H9 (cell line): ENCODE data around the gene ZBTB7A. TPM values are rescaled to one million over a fixed set of nuclear protein-coding genes. Genes with fewer than 3 reads are reported as not detected.

Experiments used
- DNase-seq: peaks from one replicate; pipeline ENCODE4 v3.0.0-alpha.2; 2017
- H2AFZ ChIP-seq: one replicate; pipeline ENCODE4 v1.6.1; 2013; ENCODE audit warnings: mild to moderate bottlenecking, low read length, control low read depth, moderate library complexity
- H2AK5ac ChIP-seq: 2 replicates; pipeline ENCODE4 v1.6.1; 2013; ENCODE audit warnings: low read length, control low read depth, mixed read lengths; ENCODE audit not compliant: insufficient read length
- H2BK120ac ChIP-seq: one replicate; pipeline ENCODE4 v1.6.1; 2013; ENCODE audit warnings: low read depth, mild to moderate bottlenecking, low read length, control low read depth, inconsistent platforms; ENCODE audit not compliant: poor library complexity, severe bottlenecking
- H2BK12ac ChIP-seq: 2 replicates; pipeline ENCODE4 v1.6.1; 2013; ENCODE audit warnings: low read length, control low read depth, mixed read lengths, low read depth; ENCODE audit not compliant: insufficient read length
- H2BK15ac ChIP-seq: 2 replicates; pipeline ENCODE4 v1.6.1; 2013; ENCODE audit warnings: low read depth, low read length, control low read depth
- H2BK20ac ChIP-seq: one replicate; pipeline ENCODE4 v1.6.1; 2013; ENCODE audit warnings: low read depth, mild to moderate bottlenecking, low read length, control low read depth, inconsistent platforms; ENCODE audit not compliant: poor library complexity, severe bottlenecking
- H2BK5ac ChIP-seq: 2 replicates; pipeline ENCODE4 v1.6.1; 2013; ENCODE audit warnings: low read length, control low read depth, mixed read lengths; ENCODE audit not compliant: insufficient read length
- H3K14ac ChIP-seq: 2 replicates; pipeline ENCODE4 v1.6.1; 2013; ENCODE audit warnings: low read length, control low read depth; ENCODE audit not compliant: insufficient read depth
- H3K18ac ChIP-seq: 2 replicates; pipeline ENCODE4 v1.6.1; 2013; ENCODE audit warnings: low read depth, mild to moderate bottlenecking, mixed read lengths, low read length, control low read depth; ENCODE audit not compliant: insufficient read length
- H3K23ac ChIP-seq: 2 replicates; pipeline ENCODE4 v1.6.1; 2013; ENCODE audit warnings: low read length, control low read depth, mixed read lengths, low read depth; ENCODE audit not compliant: insufficient read length
- H3K23me2 ChIP-seq: 2 replicates; pipeline ENCODE4 v1.6.1; 2013; ENCODE audit warnings: low read depth, mild to moderate bottlenecking, mixed read lengths, low read length, control low read depth; ENCODE audit not compliant: insufficient read length, poor library complexity, severe bottlenecking
- H3K27ac ChIP-seq: 2 replicates; pipeline ENCODE4 v1.5.1; 2013; ENCODE audit warnings: low read length, control low read depth, mixed read lengths, low read depth; ENCODE audit not compliant: insufficient read length
- H3K27me3 ChIP-seq: 2 replicates; pipeline ENCODE4 v1.6.1; 2013; ENCODE audit warnings: low read length, control low read depth, inconsistent platforms; ENCODE audit not compliant: insufficient read depth
- H3K4ac ChIP-seq: 2 replicates; pipeline ENCODE4 v1.6.1; 2013; ENCODE audit warnings: low read depth, mild to moderate bottlenecking, control low read depth, inconsistent platforms, low read length, moderate library complexity
- H3K4me1 ChIP-seq: 2 replicates; pipeline ENCODE4 v1.6.1; 2013; ENCODE audit warnings: low read length, control low read depth, inconsistent platforms; ENCODE audit not compliant: insufficient read depth
- H3K4me2 ChIP-seq: 2 replicates; pipeline ENCODE4 v1.6.1; 2013; ENCODE audit warnings: low read length, control low read depth, mixed read lengths; ENCODE audit not compliant: insufficient read length, insufficient read depth
- H3K56ac ChIP-seq: 2 replicates; pipeline ENCODE4 v1.6.1; 2013; ENCODE audit warnings: low read depth, mild to moderate bottlenecking, mixed read lengths, low read length, control low read depth; ENCODE audit not compliant: insufficient read length
- H3K79me1 ChIP-seq: 2 replicates; pipeline ENCODE4 v1.6.1; 2013; ENCODE audit warnings: low read depth, mild to moderate bottlenecking, moderate library complexity, low read length, control low read depth, inconsistent platforms; ENCODE audit not compliant: insufficient read depth, poor library complexity, severe bottlenecking
- H3K79me2 ChIP-seq: 2 replicates; pipeline ENCODE4 v1.6.1; 2013; ENCODE audit warnings: low read length, control low read depth, inconsistent platforms; ENCODE audit not compliant: insufficient read depth
- H3K9ac ChIP-seq: 2 replicates; pipeline ENCODE4 v1.6.1; 2013; ENCODE audit warnings: low read length, control low read depth, mixed read lengths; ENCODE audit not compliant: insufficient read length; ENCODE audit errors: extremely low read depth
- H3K9me3 ChIP-seq: one replicate; pipeline ENCODE4 v1.6.1; 2013; ENCODE audit warnings: low read depth, low read length, inconsistent platforms; ENCODE audit not compliant: control insufficient read depth
- H3T11ph ChIP-seq: one replicate; pipeline ENCODE4 v1.6.1; 2013; ENCODE audit warnings: mild to moderate bottlenecking, low read length, control low read depth, inconsistent platforms
- H4K20me1 ChIP-seq: one replicate; pipeline ENCODE4 v1.6.1; 2013; ENCODE audit not compliant: control insufficient read depth, insufficient read length, insufficient read depth
- H4K5ac ChIP-seq: 2 replicates; pipeline ENCODE4 v1.6.1; 2013; ENCODE audit warnings: low read depth, mild to moderate bottlenecking, mixed read lengths, low read length, control low read depth; ENCODE audit not compliant: insufficient read length
- H4K8ac ChIP-seq: replicated peaks from 2 replicates; pipeline ENCODE4 v1.6.1; 2013; ENCODE audit warnings: low read length, control low read depth, mixed read lengths, low read depth; ENCODE audit not compliant: insufficient read length
- H4K91ac ChIP-seq: 2 replicates; pipeline ENCODE4 v1.6.1; 2013; ENCODE audit warnings: low read depth, mild to moderate bottlenecking, moderate library complexity, mixed read lengths, low read length, control low read depth; ENCODE audit not compliant: insufficient read length
- H3K27ac Mint-ChIP-seq, 3 experiments: 2 replicates in 2 of 3; 3 replicates in 1 of 3; pipeline ENCODE4 v1.8.0; 2020 to 2021; ENCODE audit warnings: mixed read lengths in 3 of 3, mild to moderate bottlenecking in 1 of 3, moderate library complexity in 1 of 3
- H3K27me3 Mint-ChIP-seq: 2 replicates; pipeline ENCODE4 v1.8.0; 2021; ENCODE audit warnings: low read depth, mild to moderate bottlenecking, moderate library complexity, mixed read lengths
- H3K36me3 Mint-ChIP-seq, 3 experiments: 2 replicates in 2 of 3; 3 replicates in 1 of 3; pipeline ENCODE4 v1.8.0; 2020 to 2021; ENCODE audit warnings: low read depth in 3 of 3, mixed read lengths in 3 of 3; ENCODE audit not compliant: insufficient read depth in 1 of 3
- H3K4me1 Mint-ChIP-seq, 2 experiments: 2 replicates each; pipeline ENCODE4 v1.8.0; 2020; ENCODE audit warnings: mixed read lengths in 2 of 2
- H3K4me3 Mint-ChIP-seq, 2 experiments: 2 replicates in 1 of 2; 3 replicates in 1 of 2; pipeline ENCODE4 v1.8.0; 2020 to 2021; ENCODE audit warnings: mild to moderate bottlenecking in 2 of 2, mixed read lengths in 2 of 2, moderate library complexity in 1 of 2
- H3K9me3 Mint-ChIP-seq, 2 experiments: 2 replicates in 1 of 2; 3 replicates in 1 of 2; pipeline ENCODE4 v1.8.0; 2020; ENCODE audit warnings: mild to moderate bottlenecking in 2 of 2, mixed read lengths in 2 of 2, moderate library complexity in 1 of 2
- CTCF ChIP-seq: fragments of 200-600 bp; sonication (generic); conservative IDR thresholded peaks from 3 replicates; pipeline ENCODE4 v1.8.0; 2021; ENCODE audit warnings: antibody characterized with exemption, mild to moderate bottlenecking
- WGBS: extraction: QIAGEN DNeasy Blood & Tissue Kit; methylation state at CpG from one replicate; pipeline ENCODE4 v1.1.7; 2013; ENCODE audit warnings: missing lambda C conversion rate, low lambda C conversion rate, mixed read lengths; ENCODE audit not compliant: insufficient read length; ENCODE audit errors: extremely low coverage; 5-methylcytosine and 5-hydroxymethylcytosine counted together
- total RNA-seq: library from RNA; stranded (reverse); gene quantifications from 2 replicates; pipeline ENCODE4 v1.2.1, GENCODE V29; 2021

Gene ZBTB7A
- total RNA-seq, 1 experiment from 2014 or later, result 24.9 TPM

GRCh38 chr19:4063369-4064148 lies 3.1 kb downstream of the ZBTB7A start:
- Histone ChIP-seq H3K9me3 (no peaks in the 10 kb centered on the region), H3K27me3 (peaks cover 6% of the 10 kb centered on the region; the same call in 1 of the 2 replicates), H2BK12ac (no peak overlapping the region), H2AFZ (no peak overlapping the region), H2BK120ac (no peak overlapping the region), H2BK15ac (no peak overlapping the region), H2BK5ac (no peak overlapping the region), H4K20me1 (peaks cover 3% of the 10 kb centered on the region), H2AK5ac (no peak overlapping the region), H3K14ac (no peak overlapping the region), H3K79me2 (peaks cover 31% of the 10 kb centered on the region; the same call in 1 of the 2 replicates), H3K27ac (no peak overlapping the region), H3K23me2 (peaks cover 15% of the 10 kb centered on the region), H3K56ac (no peak overlapping the region), H3K4me2 (peak overlapping the region; percentile 36), H4K91ac (no peak overlapping the region), H3K4ac (no peak overlapping the region), H3K18ac (no peak overlapping the region), H3K79me1 (peaks cover 6% of the 10 kb centered on the region), H3T11ph (no peak overlapping the region), H4K8ac (no peak overlapping the region), H2BK20ac (no peak overlapping the region), H3K23ac (no peak overlapping the region), H3K4me1 (no peaks in the 10 kb centered on the region; the same call in 1 of the 2 replicates), H4K5ac (no peak overlapping the region), H3K9ac (no peak overlapping the region)
- Mint-ChIP-seq H3K36me3 (peaks cover 0 to 7% (median 4%) of the 10 kb centered on the region in 3 experiments; a peak in 2 of 7 replicates), H3K27me3 (peaks cover 11% of the 10 kb centered on the region), H3K4me3 (peak overlapping the region; percentile 73 to 87), H3K9me3 (no peaks in the 10 kb centered on the region), H3K27ac (peak overlapping the region; percentile 35 to 90 (median 88); a peak in 5 of 7 replicates), H3K4me1 (peaks cover 11 to 25% of the 10 kb centered on the region in 2 experiments)
- no CpG with 5 or more reads among the region's 31 CpGs for WGBS
- DNase-seq, result peak; percentile 56
- TF ChIP-seq CTCF, result peak; percentile 44; the same call in 2 of the 3 replicates
